ENCODE results near the gene PICK1. TPM values are rescaled to one million over a fixed set of nuclear protein-coding genes. Genes with fewer than 3 reads are reported as not detected.

Gene PICK1
- total and polyA plus RNA-seq, 2 donors (not counting 3 experiments of a cell fraction or from before 2014, with no cell fraction given), result 18.0 to 20.8 TPM

GRCh38 chr22:38046070-38046748, 11.0 kb upstream of the PICK1 start:
- CTCF ChIA-PET, result no interaction called here
- dilution Hi-C loops (cut with MboI; ENCODE audit: extremely low pct_ligation_motif_present, low sequenced_read_pairs), result no loop called here
- H3K27me3 ChIP-seq (ENCODE audit: control insufficient read depth in 2 of 2, insufficient read depth in 2 of 2, low read length in 2 of 2), result no peaks in the 10 kb centered on the region
- DNase-seq (ENCODE audit: low read depth, low spot score), result no peak
- no peaks in the 10 kb centered on the region for H3K36me3 ChIP-seq (ENCODE audit: control insufficient read depth in 2 of 2, extremely low read depth in 1 of 2, insufficient read depth in 2 of 2, low read length in 2 of 2)
- no peak overlapping the region for H3K4me2 ChIP-seq (ENCODE audit: insufficient read depth, low read length)
- no peak for FAIRE-seq
- H3K27ac ChIP-seq (ENCODE audit: insufficient read depth, low read depth, low read length), result no peak overlapping the region
- no peak for TF ChIP-seq FOS (IDR thresholded peaks at IDR 0.05; ENCODE audit: borderline replicate concordance, insufficient read depth, low read length)
- no peak for TF ChIP-seq POLR2A (IDR thresholded peaks at IDR 0.05; ENCODE audit: low read depth, low read length)
- no peak for TF ChIP-seq EZH2 (IDR thresholded peaks at IDR 0.05; ENCODE audit: borderline replicate concordance, low read depth, low read length, severe bottlenecking)
- no peak for TF ChIP-seq JUN (IDR thresholded peaks at IDR 0.05; ENCODE audit: borderline replicate concordance, insufficient read depth, insufficient read length, low read depth)
- TF ChIP-seq CTCF (IDR thresholded peaks at IDR 0.05; ENCODE audit: extremely low read depth in 1 of 2, insufficient read depth in 1 of 2, low read depth in 1 of 2, low read length in 2 of 2), result no peak
- no peak for TF ChIP-seq GATA2 (IDR thresholded peaks at IDR 0.05; ENCODE audit: insufficient read depth, insufficient read length, low read depth, low read length)
- no peak for TF ChIP-seq MAX (IDR thresholded peaks at IDR 0.05; ENCODE audit: insufficient read depth, insufficient read length)
- TF ChIP-seq MYC (IDR thresholded peaks at IDR 0.05; ENCODE audit: low read depth, low read length), result no peak
- TF ChIP-seq POLR2AphosphoS5 (IDR thresholded peaks at IDR 0.05; ENCODE audit: insufficient read depth, low read depth, low read length), result no peak
- POLR2A ChIA-PET, result no interaction called here
- intact Hi-C loops (cut with micrococcal nuclease), result no loop called here
- no peak overlapping the region for H3K9ac ChIP-seq (replicated peaks; ENCODE audit: extremely low read depth, insufficient read depth, low read length)
- H3K9me3 ChIP-seq (replicated peaks; ENCODE audit: control insufficient read depth, insufficient read depth, low read length), result no peaks in the 10 kb centered on the region
- no peaks in the 10 kb centered on the region for H3K4me1 ChIP-seq (ENCODE audit: control insufficient read depth, extremely low read depth, insufficient read depth, low read length)
- H3K4me3 ChIP-seq (replicated peaks in 1 of 3; ENCODE audit: insufficient read depth in 1 of 3, low read depth in 1 of 3, low read length in 3 of 3), result no peak overlapping the region
- no peaks in the 10 kb centered on the region for H3K9me1 ChIP-seq (replicated peaks; ENCODE audit: control insufficient read depth, extremely low read depth, insufficient read depth, low read length)
- H2AFZ ChIP-seq (ENCODE audit: low read depth, low read length), result no peak overlapping the region
- no peaks in the 10 kb centered on the region for H3K79me2 ChIP-seq (ENCODE audit: control insufficient read depth, insufficient read depth, low read length)
- no TSS peak for BruUV-seq (replicated peaks)
- H4K20me1 ChIP-seq (replicated peaks; ENCODE audit: control insufficient read depth, extremely low read depth, insufficient read depth, low read length), result no peaks in the 10 kb centered on the region
